ENCODE results near the gene ZGLP1.

GRCh38 chr19:10269333-10270179 lies 40.1 kb downstream of the ZGLP1 start:
- TF ChIP-seq CTCF (IDR thresholded peaks at IDR 0.05) (peak; percentile 83 to 97 (median 90)), POLR2A (IDR thresholded peaks at IDR 0.05) (no peak), POLR2AphosphoS5 (IDR thresholded peaks at IDR 0.05) (peak; percentile 51)
